OCI-LY3 (cell line): ENCODE measurements around the gene DYDC2.

ENCODE experiments used
- CTCF ChIP-seq: fragments of 200-600, 300-600 bp; sonication (generic); IDR thresholded peaks from 2 replicates; pipeline ENCODE4 v1.5.1; 2014; ENCODE audit warnings: antibody characterized with exemption, low read length, low read depth
- EZH2phosphoT487 ChIP-seq: fragments of 200-600 bp; shearing (Covaris generic); IDR thresholded peaks from 2 replicates; pipeline ENCODE4 v1.6.1; 2018; ENCODE audit warnings: antibody characterized with exemption, mixed run types, low read depth

GRCh38 chr10:80324086-80324485 is 32.5 kb upstream of the DYDC2 start:
- TF ChIP-seq CTCF (no peak), EZH2phosphoT487 (no peak)
